GM18951 (cell line): Measurements from ENCODE around the gene TMEM256.

Experiments used
- POLR2A ChIP-seq: IDR thresholded peaks from 4 replicates; pipeline ENCODE4 v1.6.1; 2011; ENCODE audit warnings: mild to moderate bottlenecking; ENCODE audit not compliant: insufficient read length, insufficient read depth; ENCODE audit errors: extremely low read depth
- in situ Hi-C: fragments of 300-500 bp; cut with MboI; formaldehyde crosslinking; loops from one replicate; pipeline ENCODE4 v1.12.0; 2022; ENCODE audit warnings: low sequenced_read_pairs, mixed read lengths, inconsistent platforms; ENCODE audit not compliant: unreplicated experiment

The TMEM256 gene

DNA sequence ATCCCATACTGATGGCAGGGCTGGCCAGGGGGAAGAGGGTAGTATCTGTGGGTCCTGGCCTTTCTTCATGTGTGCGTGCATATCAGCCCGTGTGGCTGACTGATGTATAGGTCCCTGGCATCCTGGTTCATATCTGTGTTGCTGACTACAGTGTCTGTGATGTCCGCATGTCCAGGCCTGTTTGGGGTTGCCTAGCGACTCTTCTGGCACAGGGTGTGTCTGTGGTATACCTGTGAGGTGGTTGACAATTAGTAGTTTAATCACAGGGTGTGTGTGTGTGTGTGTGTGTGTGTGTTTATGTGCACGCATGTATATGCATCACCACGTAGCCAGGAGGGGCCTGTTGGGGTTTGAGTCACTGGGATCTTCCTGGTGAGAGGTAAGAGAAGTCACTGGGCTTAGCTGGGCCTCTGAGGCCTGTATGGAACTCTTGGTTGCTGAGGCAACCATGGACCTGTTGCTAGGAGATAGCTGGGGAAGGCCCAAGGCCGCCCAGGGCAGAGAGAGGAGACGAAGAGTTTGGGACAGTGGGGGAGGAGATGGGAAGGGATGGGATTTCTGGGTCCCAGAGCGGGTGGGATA is 49.5 kb downstream of the TMEM256 start:
- no peak for TF ChIP-seq POLR2A
- in situ Hi-C loops = no loop called here
